H1 (cell line): ENCODE measurements around the gene MT1B. TPM values are rescaled to one million over a fixed set of nuclear protein-coding genes. Genes with fewer than 3 reads are reported as not detected.

Experiments
- CTCF ChIA-PET: fragments of 300-600 bp; sonication (Branson Sonifier 250); formaldehyde crosslinking; loops from one replicate; lab custom pipeline; 2021; ENCODE audit not compliant: partially characterized antibody; lab: Charles Lee
- POLR2A ChIA-PET: fragments of 300-600 bp; sonication (Branson Sonifier 250); formaldehyde crosslinking; loops from one replicate; lab custom pipeline; 2021; ENCODE audit warnings: inconsistent platforms; ENCODE audit not compliant: partially characterized antibody; lab: Charles Lee
- DNase-seq, 2 experiments: peaks; one replicate each; pipeline versions ENCODE4 v3.0.0 to v3.0.0-alpha.2; 2010 to 2022; ENCODE audit warnings: low spot score in 2 of 2, low read depth in 1 of 2, mixed read lengths in 1 of 2
- FAIRE-seq: peaks from 2 replicates; lab custom pipeline; 2011; peaks lifted over from hg19 to GRCh38; lab: Jason Lieb, UNC
- H2AFZ ChIP-seq: 2 replicates; pipeline ENCODE4 v1.8.1; 2012; ENCODE audit warnings: low read length, inconsistent platforms
- H2AK5ac ChIP-seq: 2 replicates; pipeline ENCODE4 v1.6.1; 2013; ENCODE audit warnings: low read depth, low read length
- H2BK120ac ChIP-seq: replicated peaks from 2 replicates; pipeline ENCODE3; 2013; ENCODE audit warnings: low read depth, low read length, inconsistent platforms
- H2BK12ac ChIP-seq: 2 replicates; pipeline ENCODE4 v1.6.1; 2013; ENCODE audit warnings: low read depth, low read length
- H2BK15ac ChIP-seq: 2 replicates; pipeline ENCODE4 v1.6.1; 2013; ENCODE audit warnings: low read length
- H2BK20ac ChIP-seq: 2 replicates; pipeline ENCODE4 v1.6.1; 2013; ENCODE audit warnings: low read length
- H2BK5ac ChIP-seq: 2 replicates; pipeline ENCODE4 v1.6.1; 2013; ENCODE audit warnings: low read depth, low read length
- H3K14ac ChIP-seq: 2 replicates; pipeline ENCODE4 v1.6.1; 2013; ENCODE audit warnings: inconsistent platforms; ENCODE audit not compliant: insufficient read length
- H3K18ac ChIP-seq: 2 replicates; pipeline ENCODE4 v1.6.1; 2013; ENCODE audit warnings: low read length; ENCODE audit errors: extremely low read depth
- H3K23ac ChIP-seq: 2 replicates; pipeline ENCODE4 v1.6.1; 2013; ENCODE audit warnings: inconsistent platforms; ENCODE audit not compliant: insufficient read length
- H3K23me2 ChIP-seq: 2 replicates; pipeline ENCODE4 v1.6.1; 2013; ENCODE audit warnings: low read depth, low read length
- H3K27ac ChIP-seq: 2 replicates; pipeline ENCODE4 v1.6.1; 2011; ENCODE audit warnings: low read depth, low read length, inconsistent platforms
- H3K27me3 ChIP-seq, 4 experiments: replicated peaks in 1 of 4; 1 replicate in 1 of 4; 2 replicates in 3 of 4; pipeline versions ENCODE4 v1.6.1 to v1.8.1; 2011 to 2013; ENCODE audit warnings: low read length in 3 of 4, mild to moderate bottlenecking in 3 of 4, inconsistent platforms in 2 of 4, mixed read lengths in 2 of 4, moderate library complexity in 1 of 4; ENCODE audit not compliant: control insufficient read depth in 3 of 4, insufficient read depth in 3 of 4; ENCODE audit errors: extremely low read depth in 1 of 4
- H3K36me3 ChIP-seq, 4 experiments: 2 replicates each; pipeline versions ENCODE4 v1.6.1 to v1.8.1; 2011 to 2013; ENCODE audit warnings: mild to moderate bottlenecking in 4 of 4, low read length in 3 of 4, moderate library complexity in 2 of 4, control low read depth in 1 of 4, inconsistent platforms in 1 of 4; ENCODE audit not compliant: insufficient read depth in 4 of 4, control insufficient read depth in 2 of 4
- H3K4ac ChIP-seq: replicated peaks from 2 replicates; pipeline ENCODE3; 2013; ENCODE audit warnings: low read length, low read depth, mixed read lengths, inconsistent platforms; ENCODE audit not compliant: insufficient read length
- H3K4me1 ChIP-seq, 4 experiments: replicated peaks in 1 of 4; 1 replicate in 1 of 4; 2 replicates in 3 of 4; pipeline versions ENCODE4 v1.6.1 to v1.8.1; 2011 to 2013; ENCODE audit warnings: low read length in 3 of 4, inconsistent platforms in 2 of 4, mixed read lengths in 1 of 4; ENCODE audit not compliant: insufficient read depth in 4 of 4, control insufficient read depth in 3 of 4
- H3K4me2 ChIP-seq, 2 experiments: 2 replicates each; pipeline versions ENCODE4 v1.6.1 to v1.8.1; 2011 to 2013; ENCODE audit warnings: low read depth in 2 of 2, low read length in 2 of 2, control low read depth in 1 of 2, inconsistent platforms in 1 of 2, mild to moderate bottlenecking in 1 of 2; ENCODE audit not compliant: insufficient read depth in 1 of 2
- H3K4me3 ChIP-seq, 4 experiments: fragments of 200-600, 300-600 bp in 1 of 4; sonication (generic), shearing (Covaris generic), sonication (Bioruptor Twin) in 1 of 4; 2 replicates each; pipeline versions ENCODE4 v1.5.1 to v1.8.1; 2011 to 2016; ENCODE audit warnings: low read length in 4 of 4, low read depth in 3 of 4, control low read depth in 2 of 4, inconsistent platforms in 2 of 4, mild to moderate bottlenecking in 2 of 4, mixed read lengths in 1 of 4, moderate library complexity in 1 of 4; ENCODE audit not compliant: insufficient read depth in 2 of 4; ENCODE audit errors: extremely low read depth in 1 of 4
- H3K56ac ChIP-seq: replicated peaks from 2 replicates; pipeline ENCODE3; 2013; ENCODE audit warnings: low read depth, mild to moderate bottlenecking, mixed read lengths, low read length, inconsistent platforms; ENCODE audit not compliant: insufficient read length
- H3K79me1 ChIP-seq: 2 replicates; pipeline ENCODE4 v1.6.1; 2013; ENCODE audit warnings: low read depth, low read length, control low read depth
- H3K79me2 ChIP-seq, 2 experiments: 2 replicates each; pipeline versions ENCODE4 v1.6.1 to v1.8.1; 2012 to 2013; ENCODE audit warnings: low read length in 2 of 2, mild to moderate bottlenecking in 2 of 2, inconsistent platforms in 1 of 2; ENCODE audit not compliant: insufficient read depth in 2 of 2, control insufficient read depth in 1 of 2
- H3K9ac ChIP-seq, 4 experiments: replicated peaks in 1 of 4; 1 replicate in 1 of 4; 2 replicates in 3 of 4; pipeline versions ENCODE4 v1.6.1 to v1.8.1; 2011 to 2013; ENCODE audit warnings: low read depth in 3 of 4, low read length in 3 of 4, control low read depth in 2 of 4, mild to moderate bottlenecking in 2 of 4, moderate library complexity in 2 of 4, inconsistent platforms in 1 of 4; ENCODE audit errors: extremely low read depth in 1 of 4
- H3K9me3 ChIP-seq, 2 experiments: 2 replicates each; pipeline versions ENCODE4 v1.6.1 to v1.8.1; 2012 to 2013; ENCODE audit warnings: mild to moderate bottlenecking in 2 of 2, moderate library complexity in 2 of 2, control low read depth in 1 of 2, inconsistent platforms in 1 of 2, low read depth in 1 of 2, low read length in 1 of 2, mixed read lengths in 1 of 2; ENCODE audit not compliant: insufficient read depth in 2 of 2
- H4K20me1 ChIP-seq, 2 experiments: replicated peaks in 1 of 2; 2 replicates each; pipeline versions ENCODE3 to v1.8.1; 2011 to 2013; ENCODE audit warnings: inconsistent platforms in 2 of 2, low read length in 2 of 2, mild to moderate bottlenecking in 1 of 2; ENCODE audit not compliant: insufficient read depth in 2 of 2, control insufficient read depth in 1 of 2
- H4K5ac ChIP-seq: 2 replicates; pipeline ENCODE4 v1.6.1; 2013; ENCODE audit warnings: low read length, low read depth, mixed read lengths, inconsistent platforms; ENCODE audit not compliant: insufficient read length
- H4K8ac ChIP-seq: 2 replicates; pipeline ENCODE4 v1.8.0; 2013; ENCODE audit warnings: mild to moderate bottlenecking, moderate library complexity, low read length, inconsistent platforms; ENCODE audit not compliant: insufficient read depth; ENCODE audit errors: extremely low read depth
- H4K91ac ChIP-seq: replicated peaks from 2 replicates; pipeline ENCODE3; 2013; ENCODE audit warnings: low read length, mixed read lengths, inconsistent platforms; ENCODE audit not compliant: insufficient read length
- BCL11A ChIP-seq, 2 experiments: IDR thresholded peaks; one replicate each; pipeline ENCODE4 v1.6.1; 2011; ENCODE audit warnings: low read depth in 2 of 2, low read length in 2 of 2, mild to moderate bottlenecking in 2 of 2
- CREB1 ChIP-seq: IDR thresholded peaks from 2 replicates; pipeline ENCODE4 v1.6.1; 2012; ENCODE audit warnings: inconsistent platforms
- JUN ChIP-seq: IDR thresholded peaks from 2 replicates; pipeline ENCODE4 v1.6.1; 2011; ENCODE audit warnings: low read depth, mild to moderate bottlenecking, improper control_type of control experiment, low read length
- KDM1A ChIP-seq: fragments of 200-600, 300-600 bp; sonication (generic); IDR thresholded peaks from 2 replicates; pipeline ENCODE4 v1.7.1; 2016; ENCODE audit warnings: mild to moderate bottlenecking, low read length, borderline replicate concordance
- RAD21 ChIP-seq, 2 experiments: IDR thresholded peaks in 1 of 2; conservative IDR thresholded peaks in 1 of 2; 2 replicates each; pipeline ENCODE4 v1.6.1; 2011; ENCODE audit warnings: low read depth in 2 of 2, low read length in 2 of 2, improper control_type of control experiment in 1 of 2, inconsistent platforms in 1 of 2, mild to moderate bottlenecking in 1 of 2, moderate library complexity in 1 of 2
- RXRA ChIP-seq: IDR thresholded peaks from 2 replicates; pipeline ENCODE4 v1.6.1; 2011; ENCODE audit warnings: low read depth, mild to moderate bottlenecking, low read length, moderate library complexity; ENCODE audit not compliant: insufficient read depth
- SP1 ChIP-seq: IDR thresholded peaks from 2 replicates; pipeline ENCODE4 v1.6.1; 2011; ENCODE audit warnings: low read depth, low read length
- SUZ12 ChIP-seq: fragments of 200-600 bp; sonication (generic); IDR thresholded peaks from 2 replicates; pipeline ENCODE4 v1.6.1; 2012; ENCODE audit warnings: mild to moderate bottlenecking, inconsistent platforms, low read length, moderate library complexity, mixed read lengths
- TAF1 ChIP-seq: IDR thresholded peaks from 2 replicates; pipeline ENCODE4 v1.6.1; 2011; ENCODE audit warnings: mild to moderate bottlenecking, low read depth, low read length
- TBP ChIP-seq: IDR thresholded peaks from 2 replicates; pipeline ENCODE4 v1.6.1; 2011; ENCODE audit warnings: low read depth, low read length, improper control_type of control experiment
- TEAD4 ChIP-seq: IDR thresholded peaks from 2 replicates; pipeline ENCODE4 v1.6.1; 2012; ENCODE audit warnings: low read depth, low read length, inconsistent platforms, mixed read lengths
- USF2 ChIP-seq: IDR thresholded peaks from 2 replicates; pipeline ENCODE4 v1.6.1; 2011; ENCODE audit warnings: low read length, improper control_type of control experiment
- YY1 ChIP-seq: IDR thresholded peaks from 2 replicates; pipeline ENCODE4 v1.6.1; 2011; ENCODE audit warnings: low read depth, mild to moderate bottlenecking, low read length
- WGBS, 2 experiments: shearing (Covaris generic) in 1 of 2; methylation state at CpG; one replicate each; pipeline versions ENCODE4 v1.1.6 to v1.1.7; 2013 to 2015; ENCODE audit warnings: low lambda C conversion rate in 2 of 2, mixed read lengths in 2 of 2, inconsistent platforms in 1 of 2, low coverage in 1 of 2, missing lambda C conversion rate in 1 of 2; ENCODE audit not compliant: insufficient replicate concordance in 2 of 2, insufficient coverage in 1 of 2, insufficient read length in 1 of 2; ENCODE audit errors: extremely low coverage in 1 of 2, missing lambda C conversion rate in 1 of 2; 5-methylcytosine and 5-hydroxymethylcytosine counted together
- polyA plus RNA-seq, 7 experiments: library from polyadenylated mRNA; depleted of rRNA in 3 of 7; stranded (reverse) in 5 of 7; unstranded in 2 of 7; fragments of >200 nt in 5 of 7; fragments of 200-250 nt in 2 of 7; gene quantifications; 1 replicate in 5 of 7; 2 replicates in 1 of 7; 4 replicates in 1 of 7; pipeline versions ENCODE4 v1.2.1 to v1.2.3, GENCODE V29; 2011 to 2013; ENCODE audit warnings: missing spikeins in 2 of 7, mixed read lengths in 2 of 7
- total RNA-seq: library from RNA; stranded (reverse); fragmentation: NEBNext Ultra II Directional; extraction: Animal tissue kit (Norgen Biotek cat#: 25700); gene quantifications from 2 replicates; pipeline ENCODE4 v1.2.1, GENCODE V29; 2021

MT1B gene
- total and polyA plus RNA-seq, 2 of the 8 experiments (the other 6 are each of a cell fraction or from before 2014, with no cell fraction given), result not detected

- 68% methylated on average over 2 of the region's 2 CpGs; no CpG with 5 or more reads in 1 of the 2 experiments for WGBS, 2 experiments
- H3K4me2 ChIP-seq, result peak overlapping the region in 1 of 2 experiments; percentile 77; a peak in 1 of 4 replicates
- CTCF ChIA-PET, result interaction anchor here (1.0 to 2.0 kb wide), 3 partner anchors 10 to 52 kb away, joined by 3 to 5 read pairs (median 3); partner anchors contain the start of gene MT1E
- 0 out of 2 replicates have a peak, but pooled peaks have one; percentile 20 for TF ChIP-seq KDM1A
- no peak for TF ChIP-seq RXRA
- no peak for TF ChIP-seq BCL11A (IDR thresholded peaks at IDR 0.05; ENCODE audit: low read depth in 2 of 2, low read length in 2 of 2)
- TF ChIP-seq YY1, result no peak
- no peak for TF ChIP-seq SP1
- TF ChIP-seq USF2, result no peak
- no peak for TF ChIP-seq CREB1
- TF ChIP-seq TBP, result no peak
- TF ChIP-seq TAF1, result no peak
- TF ChIP-seq JUN, result no peak
- TF ChIP-seq SUZ12, result 0 out of 2 replicates have a peak, but pooled peaks have one; percentile 10
- TF ChIP-seq RAD21 (IDR thresholded peaks at IDR 0.05 in 1 of 2, conservative IDR thresholded peaks at IDR 0.05 in 1 of 2; ENCODE audit: low read depth in 2 of 2, low read length in 2 of 2), result no peak
- no peak for TF ChIP-seq TEAD4
Measured at GRCh38 chr16:56610609-56611111, 41.0 kb upstream of the MT1B start.

More at GRCh38 chr16:56610609-56611111, 41.0 kb upstream of the MT1B start:
- Histone ChIP-seq H3K56ac (no peak overlapping the region), H3K79me1 (no peaks in the 10 kb centered on the region), H2AK5ac (no peak overlapping the region), H3K14ac (no peak overlapping the region), H4K20me1 (peaks cover 0 to 2% of the 10 kb centered on the region in 2 experiments), H3K27ac (no peak overlapping the region), H3K27me3 (peaks cover 27 to 74% (median 60%) of the 10 kb centered on the region in 4 experiments), H3K79me2 (no peaks in the 10 kb centered on the region), H2BK120ac (no peak overlapping the region), H4K91ac (no peak overlapping the region), H4K5ac (no peak overlapping the region), H3K4ac (no peak overlapping the region), H2BK15ac (peak overlapping the region; percentile 24; the same call in 1 of the 2 replicates), H3K36me3 (no peaks in the 10 kb centered on the region), H2BK20ac (no peak overlapping the region), H3K4me3 (no peak overlapping the region), H2BK12ac (no peak overlapping the region; the same call in 1 of the 2 replicates), H3K18ac (no peak overlapping the region), H3K9me3 (no peaks in the 10 kb centered on the region), H4K8ac (no peak overlapping the region), H3K23ac (no peak overlapping the region), H3K4me1 (peaks cover 7 to 21% (median 10%) of the 10 kb centered on the region in 4 experiments), H3K9ac (no peak overlapping the region), H2BK5ac (no peak overlapping the region), H2AFZ (no peak overlapping the region), H3K23me2 (peaks cover 11% of the 10 kb centered on the region; the same call in 1 of the 2 replicates)
- FAIRE-seq (no peak), DNase-seq (no peak)
- POLR2A ChIA-PET, result interaction anchor here (1.2 to 8.0 kb wide), 3 partner anchors 10 to 18 kb away, joined by 4 to 66 read pairs (median 4); partner anchors contain the start of gene MT1E
